Thyroid gland (tissue), 4 donors: Measurements from ENCODE around the gene CDKN1B. TPM values are rescaled to one million over a fixed set of nuclear protein-coding genes. Genes with fewer than 3 reads are reported as not detected.
A peak's percentile ranks its signal among the peaks of the same experiment; 100 is the strongest.

Experiments used
- DNase-seq, 2 donors: peaks; one replicate each; pipeline ENCODE4 v3.0.0-alpha.2; 2019
- H3K27ac ChIP-seq, 3 donors: fragments of 200-600 bp; sonication (generic); 1 replicate in 2 of 3; 2 replicates in 1 of 3; pipeline ENCODE4 v1.5.1; 2016 to 2019; ENCODE audit warnings: mild to moderate bottlenecking in 1 of 3, moderate library complexity in 1 of 3
- H3K27me3 ChIP-seq: fragments of 200-600 bp; sonication (generic); one replicate; pipeline ENCODE4 v1.5.1; 2019
- H3K36me3 ChIP-seq, 2 donors: fragments of 200-600 bp; sonication (generic); one replicate each; pipeline ENCODE4 v1.5.1; 2016 to 2019
- H3K4me1 ChIP-seq, 2 donors: fragments of 200-600 bp; sonication (generic); one replicate each; pipeline ENCODE4 v1.5.1; 2017 to 2019
- H3K4me3 ChIP-seq, 3 donors: fragments of 200-600 bp; sonication (generic); replicated peaks in 1 of 3; 1 replicate in 2 of 3; 2 replicates in 1 of 3; pipeline ENCODE4 v1.5.1; 2016; ENCODE audit warnings: mild to moderate bottlenecking in 1 of 3
- H3K9me3 ChIP-seq: fragments of 200-600 bp; sonication (generic); one replicate; pipeline ENCODE4 v1.5.1; 2017
- POLR2A ChIP-seq, 2 donors: fragments of 450-650 bp; IDR thresholded peaks; one replicate each; pipeline ENCODE4 v1.6.1; 2017; ENCODE audit warnings: antibody characterized with exemption in 2 of 2, mild to moderate bottlenecking in 2 of 2, moderate library complexity in 1 of 2
- WGBS, 2 donors: methylation state at CpG; one replicate each; pipeline ENCODE4 v1.1.5; 2017; 5-methylcytosine and 5-hydroxymethylcytosine counted together
- intact Hi-C: fragments of 100-400 bp; cut with DNase I; formaldehyde crosslinking; loops from one replicate; pipeline ENCODE4 v1.15.1; 2023
- total RNA-seq, 4 donors: library from RNA; depleted of rRNA; stranded (reverse); fragments of >200 nt; gene quantifications; one replicate each; pipeline ENCODE4 v1.2.3, GENCODE V29; 2016
- TF ChIP-seq, protein P1 (sequence below), 6 experiments: fragments of 200-600 bp in 3 of 6; fragments of 450-650 bp in 3 of 6; sonication (generic) in 3 of 6; IDR thresholded peaks; one replicate each; pipeline ENCODE4 v1.5.1; 2016 to 2019; ENCODE audit warnings: antibody characterized with exemption in 6 of 6, mild to moderate bottlenecking in 2 of 6, inconsistent platforms in 1 of 6, moderate library complexity in 1 of 6

Gene CDKN1B
- total RNA-seq, 4 donors from 2014 or later = 52.3 to 77.3 (median 62.7) TPM

DNA sequence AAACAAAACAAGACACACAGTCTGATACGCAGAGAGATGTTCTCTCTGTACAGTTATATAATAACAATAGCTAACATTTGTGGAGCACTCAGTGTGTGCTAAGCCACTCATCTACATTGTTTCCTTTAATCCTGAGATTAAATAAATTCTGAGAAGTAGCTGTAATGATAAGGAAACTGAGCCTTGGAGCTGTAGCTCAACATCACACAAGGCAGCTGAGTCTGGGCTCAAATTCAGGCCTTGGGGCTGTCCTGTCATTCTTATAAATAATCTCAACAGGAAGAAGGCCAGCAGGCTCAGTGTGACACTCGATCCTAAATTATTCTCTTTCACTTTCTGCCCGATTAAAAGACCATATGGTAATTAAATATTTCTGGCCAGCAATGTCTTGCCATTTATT, 24.5 kb downstream of the CDKN1B start:
- no peaks in the 10 kb centered on the region for H3K27me3 ChIP-seq
- TF ChIP-seq POLR2A (IDR thresholded peaks at IDR 0.05) = no peak
- TF ChIP-seq, protein P1, sequence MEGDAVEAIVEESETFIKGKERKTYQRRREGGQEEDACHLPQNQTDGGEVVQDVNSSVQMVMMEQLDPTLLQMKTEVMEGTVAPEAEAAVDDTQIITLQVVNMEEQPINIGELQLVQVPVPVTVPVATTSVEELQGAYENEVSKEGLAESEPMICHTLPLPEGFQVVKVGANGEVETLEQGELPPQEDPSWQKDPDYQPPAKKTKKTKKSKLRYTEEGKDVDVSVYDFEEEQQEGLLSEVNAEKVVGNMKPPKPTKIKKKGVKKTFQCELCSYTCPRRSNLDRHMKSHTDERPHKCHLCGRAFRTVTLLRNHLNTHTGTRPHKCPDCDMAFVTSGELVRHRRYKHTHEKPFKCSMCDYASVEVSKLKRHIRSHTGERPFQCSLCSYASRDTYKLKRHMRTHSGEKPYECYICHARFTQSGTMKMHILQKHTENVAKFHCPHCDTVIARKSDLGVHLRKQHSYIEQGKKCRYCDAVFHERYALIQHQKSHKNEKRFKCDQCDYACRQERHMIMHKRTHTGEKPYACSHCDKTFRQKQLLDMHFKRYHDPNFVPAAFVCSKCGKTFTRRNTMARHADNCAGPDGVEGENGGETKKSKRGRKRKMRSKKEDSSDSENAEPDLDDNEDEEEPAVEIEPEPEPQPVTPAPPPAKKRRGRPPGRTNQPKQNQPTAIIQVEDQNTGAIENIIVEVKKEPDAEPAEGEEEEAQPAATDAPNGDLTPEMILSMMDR (IDR thresholded peaks at IDR 0.05) = no peak
- H3K4me3 ChIP-seq = no peak overlapping the region
- H3K9me3 ChIP-seq = no peaks in the 10 kb centered on the region
- H3K36me3 ChIP-seq = no peaks in the 10 kb centered on the region
- no peak for DNase-seq
- WGBS, 2 donors = 52 to 62% methylated on average over 3 of the region's 3 CpGs
- peaks cover 4 to 10% of the 10 kb centered on the region in 2 donors for H3K4me1 ChIP-seq
- peak overlapping the region in 1 of 3 donors; percentile 29 for H3K27ac ChIP-seq
- intact Hi-C loops = no loop called here

DNA sequence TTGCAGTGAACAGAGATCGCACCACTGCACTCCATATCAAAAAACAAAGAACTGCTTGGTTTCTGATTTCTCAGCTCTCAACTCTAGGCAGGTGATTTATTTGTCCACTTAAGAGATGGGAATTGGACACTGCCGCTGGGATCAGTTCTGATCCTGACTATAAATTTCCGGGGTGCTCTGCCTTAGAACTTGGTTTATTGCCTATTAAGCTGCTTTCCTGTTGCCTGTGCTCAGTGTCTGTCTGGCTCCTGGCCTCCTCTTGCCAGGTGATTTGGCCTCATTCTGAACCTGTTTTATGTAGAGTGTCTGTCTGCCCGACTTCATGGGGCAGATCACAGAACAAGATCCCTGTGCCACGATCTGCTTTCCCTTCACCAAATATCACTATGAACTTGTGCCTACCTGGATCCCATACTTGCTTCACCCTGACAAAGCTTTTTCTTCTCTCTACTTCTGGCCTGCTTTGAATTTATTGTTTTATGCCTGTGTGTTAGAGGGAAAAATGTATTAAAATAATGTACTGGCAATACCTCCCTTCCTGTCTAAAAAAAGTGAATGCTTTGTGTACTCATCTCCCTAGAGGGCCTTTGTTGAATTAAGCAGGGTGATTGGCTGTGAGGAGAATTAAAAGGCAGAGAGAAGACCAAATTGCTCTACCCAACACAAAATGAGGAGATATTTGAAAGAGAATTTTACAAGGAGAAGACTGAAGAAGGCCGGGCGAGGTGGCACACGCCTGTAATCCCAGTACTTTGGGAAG, 27.6 kb downstream of the CDKN1B start:
- H3K27ac ChIP-seq = no peak overlapping the region
- no peaks in the 10 kb centered on the region for H3K4me1 ChIP-seq
- intact Hi-C loops = no loop called here
- DNase-seq = no peak
- TF ChIP-seq POLR2A (IDR thresholded peaks at IDR 0.05) = no peak
- TF ChIP-seq, protein P1 (IDR thresholded peaks at IDR 0.05) = no peak
- H3K9me3 ChIP-seq = no peaks in the 10 kb centered on the region
- H3K27me3 ChIP-seq = no peaks in the 10 kb centered on the region
- no peaks in the 10 kb centered on the region for H3K36me3 ChIP-seq
- WGBS, 2 donors = 87 to 88% methylated on average over 8 of the region's 8 CpGs
- no peak overlapping the region for H3K4me3 ChIP-seq

DNA sequence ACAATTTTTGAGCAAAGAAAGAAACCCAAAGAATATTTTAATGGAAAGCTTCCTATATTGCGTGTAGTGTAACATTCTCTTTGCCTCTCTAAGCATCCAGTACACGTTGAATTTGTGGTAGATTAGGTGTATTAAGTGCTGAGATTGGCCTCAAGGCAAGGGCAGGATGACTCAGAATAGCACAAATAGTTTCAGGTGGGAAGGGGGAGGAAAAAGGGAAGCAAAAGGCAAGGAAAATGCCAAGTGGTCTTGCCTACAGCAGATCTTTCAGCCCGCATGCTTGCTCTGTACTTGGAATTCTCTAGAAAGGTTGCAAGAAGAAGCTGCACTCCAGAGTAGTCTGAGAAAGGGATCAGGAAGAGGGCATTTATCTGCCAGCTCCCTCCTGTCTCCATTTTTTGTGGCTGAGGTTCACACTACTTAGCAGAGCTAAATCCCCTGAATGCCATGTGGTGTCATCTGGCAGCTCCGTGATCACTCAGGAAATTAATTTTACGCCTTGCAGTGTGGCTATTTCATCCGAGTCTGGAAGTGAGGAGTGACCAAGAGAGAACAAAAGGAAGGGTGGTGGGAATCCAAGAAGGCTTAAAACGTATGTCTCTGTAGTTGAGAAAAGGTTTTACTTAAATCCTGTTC, 28.5 kb downstream of the CDKN1B start:
- no peaks in the 10 kb centered on the region for H3K9me3 ChIP-seq
- intact Hi-C loops = no loop called here
- no peak for TF ChIP-seq POLR2A (IDR thresholded peaks at IDR 0.05)
- H3K36me3 ChIP-seq = no peaks in the 10 kb centered on the region
- no peak overlapping the region for H3K27ac ChIP-seq
- no peak overlapping the region for H3K4me3 ChIP-seq
- no peak for DNase-seq
- H3K27me3 ChIP-seq = no peaks in the 10 kb centered on the region
- no peaks in the 10 kb centered on the region for H3K4me1 ChIP-seq
- 87 to 93% methylated on average over 6 to 7 of the region's 7 CpGs for WGBS, 2 donors

DNA sequence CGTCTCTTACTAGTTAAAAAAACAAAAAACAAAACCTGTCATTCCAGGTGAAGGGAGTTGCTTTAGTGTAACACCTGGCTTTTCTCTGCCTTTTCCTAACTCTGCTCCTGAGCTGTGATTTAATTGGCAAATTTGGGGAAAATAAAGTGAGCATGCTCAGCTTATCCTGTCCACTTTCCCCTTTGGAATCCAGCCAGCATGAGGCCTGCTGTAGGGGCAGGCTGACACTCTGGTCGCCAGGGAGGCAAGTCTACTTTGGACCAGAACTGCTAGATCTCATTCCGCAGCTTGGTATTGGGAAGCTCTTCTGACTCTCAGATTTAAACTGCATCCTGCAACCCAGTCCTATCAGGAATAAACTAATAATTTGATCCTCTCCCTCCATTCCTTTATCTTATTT, 30.1 kb downstream of the CDKN1B start:
- no peak for DNase-seq
- no peaks in the 10 kb centered on the region for H3K27me3 ChIP-seq
- TF ChIP-seq, protein P1 (IDR thresholded peaks at IDR 0.05) = no peak
- no peak for TF ChIP-seq POLR2A (IDR thresholded peaks at IDR 0.05)
- intact Hi-C loops = no loop called here
- no peaks in the 10 kb centered on the region for H3K4me1 ChIP-seq
- H3K36me3 ChIP-seq = no peaks in the 10 kb centered on the region
- WGBS, 2 donors = 79 to 80% methylated on average over 3 of the region's 3 CpGs
- H3K9me3 ChIP-seq = no peaks in the 10 kb centered on the region
- no peak overlapping the region for H3K4me3 ChIP-seq
- no peak overlapping the region for H3K27ac ChIP-seq

DNA sequence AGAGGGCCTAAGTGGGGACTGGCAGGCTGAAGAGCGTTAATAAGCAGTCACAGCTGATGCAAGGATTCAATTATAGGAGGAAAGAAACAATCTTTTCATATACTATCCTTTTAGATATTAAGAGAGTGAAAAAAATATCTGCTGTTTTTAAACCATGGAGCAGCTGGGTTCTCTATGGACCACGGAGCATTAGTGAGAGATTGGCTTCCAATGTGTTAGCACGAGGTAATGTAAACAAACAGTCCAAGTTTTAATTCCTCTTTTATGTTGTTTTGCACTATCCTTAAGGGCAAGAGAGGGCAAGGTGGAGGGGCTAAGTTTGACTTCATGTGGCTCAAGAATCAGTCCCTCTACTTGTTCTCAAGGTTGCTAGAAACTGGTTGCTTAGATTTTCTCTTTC, 30.9 kb downstream of the CDKN1B start:
- TF ChIP-seq, protein P1 (IDR thresholded peaks at IDR 0.05) = no peak
- no peak for TF ChIP-seq POLR2A (IDR thresholded peaks at IDR 0.05)
- intact Hi-C loops = no loop called here

More for the DNA sequence above, 30.9 kb downstream of the CDKN1B start:
- no peak for DNase-seq
- 63 to 65% methylated on average over 3 of the region's 3 CpGs for WGBS, 2 donors
- no peak overlapping the region for H3K4me3 ChIP-seq
- no peak overlapping the region for H3K27ac ChIP-seq
- H3K9me3 ChIP-seq = no peaks in the 10 kb centered on the region
- no peaks in the 10 kb centered on the region for H3K27me3 ChIP-seq
- no peaks in the 10 kb centered on the region for H3K4me1 ChIP-seq
- no peaks in the 10 kb centered on the region for H3K36me3 ChIP-seq
